NCI-H345 treated with DMSO at 0.1 percent for 48 hours (cell line): Measurements from ENCODE around the gene BACH2.
A peak's percentile ranks its signal among the peaks of the same experiment; 100 is the strongest.

ENCODE experiments used
- DNase-seq: peaks from one replicate; lab custom pipeline; 2025; ENCODE audit not compliant: unreplicated experiment; lab: John Stamatoyannopoulos, UW

Gene BACH2

DNA sequence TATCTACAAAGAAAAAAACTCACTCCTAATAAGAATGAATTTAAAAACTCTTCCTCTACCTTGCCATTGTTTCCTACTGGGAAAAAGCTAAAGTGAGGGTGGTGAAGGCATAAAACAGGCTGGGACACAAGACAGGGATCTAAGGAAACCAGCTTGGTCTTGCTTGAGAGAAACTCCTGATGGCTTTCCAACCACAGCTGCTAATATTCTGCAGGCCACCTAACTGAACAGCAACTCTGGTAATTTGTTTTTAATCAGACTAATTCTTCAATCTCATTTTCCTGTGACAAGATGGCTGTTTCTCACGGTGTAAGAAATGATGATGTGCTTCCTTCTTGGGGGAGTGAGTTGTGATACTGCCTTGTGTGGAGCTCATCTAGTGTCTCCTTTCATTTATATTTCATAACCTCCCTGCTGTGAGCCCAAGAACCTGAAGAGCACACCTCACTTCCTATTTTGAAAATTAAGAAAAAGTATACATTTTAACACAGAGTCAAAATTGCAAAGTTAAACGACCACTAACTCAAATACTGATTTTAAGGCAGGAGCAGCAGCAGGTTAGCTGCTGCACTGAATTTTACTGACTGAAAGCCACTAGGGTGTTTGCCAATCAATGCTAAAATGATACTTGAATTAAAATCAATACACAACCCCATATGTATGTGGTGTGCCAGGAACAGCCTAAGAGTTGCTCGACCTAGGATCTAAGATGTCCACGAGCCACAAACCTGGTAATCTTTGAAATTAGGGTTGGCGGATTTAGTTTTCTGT, 58.0 kb downstream of the BACH2 start:
- no peak for DNase-seq

DNA sequence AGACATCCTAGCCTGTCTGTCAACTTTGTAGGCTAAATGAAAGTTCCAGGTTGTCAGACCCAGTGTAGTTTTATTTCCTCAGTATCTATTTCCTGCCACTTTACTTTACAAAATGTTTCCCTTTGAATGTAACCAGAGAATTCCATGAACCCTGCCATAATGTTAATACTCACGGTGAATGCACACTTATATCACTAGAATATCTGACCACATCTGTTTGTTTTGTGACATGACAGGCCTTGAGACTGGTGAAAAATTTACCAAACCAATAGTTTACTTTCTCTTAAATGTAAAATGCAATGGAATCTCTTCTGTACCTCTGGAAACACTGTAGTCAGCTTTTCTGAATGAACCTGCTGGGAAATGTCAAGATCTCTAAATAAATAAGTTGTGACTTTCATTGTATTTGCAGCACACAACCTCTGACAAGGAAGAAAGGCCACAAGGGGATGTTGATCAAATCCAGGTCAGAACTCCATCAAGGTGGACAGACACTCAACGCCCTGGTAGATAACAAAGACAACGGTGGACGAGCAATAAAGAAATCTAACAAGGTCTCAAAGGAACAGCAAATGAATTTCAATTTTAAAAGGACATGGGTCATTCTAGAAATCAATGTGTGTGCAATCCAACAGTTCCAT, 59.2 kb downstream of the BACH2 start:
- no peak for DNase-seq

DNA sequence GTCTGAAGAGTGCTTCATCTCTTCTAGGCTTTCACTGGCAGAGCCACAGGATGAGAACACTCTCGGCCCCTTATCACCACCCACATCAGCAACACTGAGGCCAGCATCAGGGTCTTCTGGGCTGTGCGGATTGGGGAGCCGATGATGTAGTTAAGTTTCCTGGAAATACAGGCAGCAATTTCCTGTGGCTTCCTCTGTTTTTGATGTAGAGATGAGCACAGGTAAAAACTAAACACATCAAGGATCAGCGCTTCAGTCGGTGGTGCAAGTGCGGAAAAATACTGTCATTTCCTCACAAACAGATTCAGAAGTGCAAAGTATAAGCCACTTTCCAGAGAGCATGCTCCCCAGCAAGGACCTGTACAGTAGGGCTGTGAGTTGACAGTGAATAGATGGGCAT, 62.6 kb downstream of the BACH2 start:
- DNase-seq, result no peak

DNA sequence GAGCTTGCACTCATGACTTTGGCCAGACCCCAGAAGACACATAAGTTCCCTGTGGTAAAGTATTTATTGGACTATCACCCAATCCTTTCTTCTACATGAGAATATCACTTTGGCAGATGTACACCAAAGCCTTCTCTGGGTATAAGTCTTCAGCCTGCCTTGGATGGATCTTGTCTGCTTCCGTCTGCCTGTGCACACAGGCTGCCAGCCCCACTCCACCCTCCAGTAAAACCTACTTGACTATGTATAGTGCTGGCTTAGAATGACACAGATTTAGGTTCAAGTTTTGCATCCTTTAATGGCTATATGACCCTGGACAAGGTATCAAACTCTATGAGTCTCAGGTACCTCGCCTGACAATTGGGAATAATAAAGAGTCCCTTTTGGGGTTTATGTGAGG, 63.4 kb downstream of the BACH2 start:
- no peak for DNase-seq

DNA sequence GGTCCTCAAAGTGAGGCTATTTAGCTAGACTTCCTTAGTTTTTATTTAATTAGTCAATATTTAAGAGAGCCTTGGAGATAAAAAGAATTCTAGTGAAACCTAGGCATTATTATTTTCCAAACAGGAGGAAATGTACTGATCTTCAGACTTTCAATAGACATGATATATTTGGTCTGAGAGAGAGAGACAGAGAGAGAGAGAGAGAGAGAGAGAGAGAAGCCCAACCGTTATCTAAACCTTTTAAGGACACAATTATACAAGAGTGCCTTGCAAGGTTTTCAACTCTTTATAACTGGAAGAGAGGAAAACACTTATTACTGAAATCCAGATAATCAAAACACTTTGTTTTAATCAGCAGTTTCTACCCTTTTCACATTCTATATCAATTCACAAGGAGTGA, 64.8 kb downstream of the BACH2 start:
- DNase-seq, result no peak

GRCh38 chr6:90231308-90231707, 65.3 kb downstream of the BACH2 start:
- DNase-seq, result no peak

DNA sequence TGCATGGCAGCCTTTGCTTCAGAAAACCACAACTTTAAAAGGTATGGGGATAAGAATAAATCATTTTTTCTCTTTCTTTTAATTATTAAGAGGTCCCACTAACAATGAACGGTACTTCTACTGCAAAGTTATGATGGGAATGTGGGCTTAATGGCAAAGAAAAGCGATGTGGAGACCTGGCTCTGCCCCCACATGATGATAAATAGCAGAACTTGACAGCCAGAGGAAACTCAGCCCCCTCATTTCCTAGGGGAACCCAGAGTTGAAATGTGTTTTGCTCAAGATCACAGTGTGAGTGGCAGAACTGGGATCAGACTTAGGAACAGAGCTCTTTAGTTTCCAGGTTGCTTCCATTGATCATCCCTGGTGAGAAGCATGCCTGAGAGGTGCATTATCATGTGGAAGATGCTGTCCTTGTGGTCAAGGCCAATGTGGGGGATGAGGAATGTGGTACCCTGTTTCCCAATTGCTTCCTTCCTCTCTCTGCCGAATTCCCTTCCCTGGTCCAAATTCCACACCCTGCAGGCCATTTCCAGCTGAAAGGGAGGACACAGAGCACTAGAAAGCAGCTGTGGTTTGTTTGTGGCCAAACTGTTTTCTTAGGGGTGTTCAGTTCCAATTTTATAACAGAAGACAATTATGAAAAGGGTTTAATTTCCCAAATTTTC, 66.0 kb downstream of the BACH2 start:
- DNase-seq, result no peak

DNA sequence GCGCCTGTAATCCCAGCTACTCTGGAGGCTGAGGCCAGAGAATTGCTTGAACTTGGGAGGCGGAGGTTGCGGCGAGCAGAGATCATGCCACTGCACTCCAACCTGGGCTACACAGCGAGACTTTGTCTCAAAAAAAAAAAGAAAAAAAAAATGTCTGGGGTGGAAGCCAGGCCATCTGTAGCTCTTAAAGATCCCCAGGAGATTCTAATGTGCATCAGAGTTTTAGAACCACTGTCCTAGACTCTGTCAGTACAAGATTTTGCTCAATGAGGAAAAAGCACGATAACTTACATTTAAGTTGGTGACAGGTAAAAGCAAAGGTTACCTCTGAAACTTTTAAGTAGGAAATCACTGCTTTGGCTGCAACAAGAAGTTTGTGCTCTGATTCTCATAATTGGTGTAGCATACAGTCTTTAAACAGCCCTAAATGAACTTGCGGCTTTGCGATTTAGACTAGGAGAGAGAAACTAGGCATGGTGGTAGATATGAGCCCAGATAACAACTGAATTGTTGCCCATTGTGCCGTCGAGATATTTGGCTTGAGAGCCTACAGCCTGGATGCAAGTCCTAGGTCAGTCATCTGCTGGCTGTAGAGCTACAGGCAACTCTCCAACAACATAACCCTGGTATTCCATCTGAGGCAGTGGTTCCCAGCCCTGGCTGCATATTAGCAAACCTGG, 67.2 kb downstream of the BACH2 start:
- DNase-seq, result no peak

DNA sequence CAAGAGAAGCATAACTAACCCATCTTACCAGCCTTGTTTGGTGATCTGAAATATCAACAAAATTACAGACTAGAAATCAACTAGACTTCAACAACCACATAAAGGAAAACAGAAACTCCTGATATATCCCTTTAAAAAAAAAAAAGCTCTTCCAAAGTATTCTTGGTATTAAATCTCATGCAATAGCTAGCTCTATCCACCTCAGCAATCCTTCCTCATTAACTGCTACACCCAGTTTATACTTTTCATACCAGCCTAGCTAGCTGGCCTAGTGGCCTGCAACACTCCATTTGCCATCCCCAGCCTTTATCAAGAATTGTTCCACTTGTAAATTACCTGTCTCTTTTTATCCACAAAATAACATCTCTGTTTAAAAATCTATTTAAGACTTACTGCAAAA, 69.0 kb downstream of the BACH2 start:
- DNase-seq, result no peak

DNA sequence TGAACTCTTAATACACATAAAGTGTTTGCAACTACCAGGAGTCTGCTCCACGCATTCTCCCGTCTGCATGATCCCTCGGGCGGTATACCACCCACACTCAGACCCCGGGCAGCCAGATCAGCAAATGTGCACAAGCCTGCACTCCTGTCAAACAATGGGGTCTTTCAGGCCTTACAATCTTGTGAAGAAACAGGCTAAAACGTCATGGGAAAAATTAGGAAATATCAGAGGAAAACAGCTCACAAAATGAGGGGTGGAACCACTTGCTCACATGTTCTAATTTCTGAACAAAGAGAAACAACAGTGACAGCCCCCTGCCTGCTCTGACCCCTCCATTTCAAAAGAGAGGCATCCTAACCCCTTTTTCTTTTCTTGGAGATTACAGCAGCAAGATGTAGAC, 69.4 kb downstream of the BACH2 start:
- no peak for DNase-seq

- no peak for DNase-seq
Measured at GRCh38 chr6:90226257-90226656, 70.4 kb downstream of the BACH2 start.

DNA sequence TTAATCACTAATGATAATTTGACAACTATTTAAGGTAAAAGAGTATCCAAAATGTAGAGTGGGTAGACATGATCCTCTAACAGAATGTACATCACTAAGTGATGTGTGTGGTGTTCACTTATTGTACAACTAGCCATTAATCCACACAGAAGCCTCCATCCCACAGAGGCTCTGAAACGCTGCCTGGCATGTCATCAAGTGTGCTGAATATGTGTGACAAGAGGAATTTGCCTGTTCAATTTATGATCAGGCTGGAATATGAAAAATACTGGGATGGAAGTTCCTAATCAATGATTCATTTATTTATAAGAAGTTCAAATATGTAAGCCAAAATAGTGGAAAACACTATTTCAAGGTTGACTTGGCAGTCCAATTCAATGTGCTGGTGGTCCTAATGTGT, 72.4 kb downstream of the BACH2 start:
- DNase-seq, result no peak

GRCh38 chr6:90222724-90223198, 73.9 kb downstream of the BACH2 start:
- no peak for DNase-seq

DNA sequence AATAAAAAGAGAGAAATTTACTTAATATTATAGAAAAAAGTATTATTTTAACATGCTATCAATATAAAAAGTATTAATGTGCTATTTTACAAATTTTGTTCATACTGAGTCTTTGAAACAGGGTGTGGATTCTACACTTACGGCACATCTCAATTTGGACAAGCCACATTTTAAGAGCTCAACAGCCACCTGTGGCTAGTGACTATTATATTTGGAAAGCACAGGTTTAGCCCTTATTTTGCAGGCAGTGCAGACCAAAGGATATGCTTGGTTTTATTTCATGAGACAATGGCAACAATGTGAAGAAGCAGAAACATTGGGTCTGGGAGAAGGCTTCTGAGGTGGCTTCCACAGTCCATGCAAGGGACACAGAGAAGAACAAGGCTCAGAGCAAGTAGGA, 74.6 kb downstream of the BACH2 start:
- no peak for DNase-seq

GRCh38 chr6:90221403-90221802, 75.2 kb downstream of the BACH2 start:
- no peak for DNase-seq

GRCh38 chr6:90220273-90220672, 76.4 kb downstream of the BACH2 start:
- DNase-seq, result no peak

GRCh38 chr6:90219209-90219985, 77.2 kb downstream of the BACH2 start:
- DNase-seq, result peak; percentile 62

GRCh38 chr6:90218959-90219208, 77.8 kb downstream of the BACH2 start:
- no peak for DNase-seq

DNA sequence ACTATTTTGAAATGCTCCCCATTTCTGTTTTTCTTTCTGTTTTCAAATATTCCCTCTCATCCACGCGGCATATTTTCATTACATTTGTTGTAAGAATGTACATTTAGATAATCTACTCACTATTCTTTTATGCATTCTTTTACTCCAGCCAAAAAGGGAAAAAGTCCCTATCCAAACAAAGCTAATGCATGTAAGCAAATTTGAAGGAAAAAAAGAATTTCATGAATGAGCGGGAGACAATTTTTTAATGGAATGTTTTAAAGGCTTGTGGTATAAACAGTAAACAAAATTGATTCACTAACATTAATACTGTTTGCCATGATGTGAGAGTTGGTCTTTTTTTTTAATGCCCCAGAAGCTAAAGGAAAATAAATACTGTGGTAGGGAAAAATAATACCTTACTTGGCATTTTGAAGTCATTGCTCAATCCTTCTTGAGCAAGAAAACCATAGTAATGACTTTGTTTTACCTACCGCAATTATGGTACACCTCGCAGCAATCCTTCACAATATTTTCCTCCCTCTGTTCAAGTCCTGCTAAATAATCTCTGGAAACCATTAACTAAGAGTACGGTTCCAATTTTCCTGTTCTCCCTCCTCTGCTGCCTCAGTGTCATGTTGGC, 79.0 kb downstream of the BACH2 start:
- no peak for DNase-seq

- no peak for DNase-seq
Measured at GRCh38 chr6:90216072-90216977, 80.3 kb downstream of the BACH2 start.
